GM18907 (cell line): ENCODE results near the gene SLAMF8.

Experiments used
- ATAC-seq: cut with Tn5 transposase; IDR thresholded peaks from one replicate; pipeline ENCODE4 v1.9.1; 2021; ENCODE audit warnings: mild to moderate bottlenecking, moderate library complexity; ENCODE audit not compliant: unreplicated experiment

Gene SLAMF8

GRCh38 chr1:159868766-159869165, 42.1 kb downstream of the SLAMF8 start:
- ATAC-seq, result no peak

GRCh38 chr1:159869173-159869572, 42.5 kb downstream of the SLAMF8 start:
- ATAC-seq, result no peak

- no peak for ATAC-seq
These were observed 42.9 kb downstream of the SLAMF8 start for GRCh38 chr1:159869607-159870006.

DNA sequence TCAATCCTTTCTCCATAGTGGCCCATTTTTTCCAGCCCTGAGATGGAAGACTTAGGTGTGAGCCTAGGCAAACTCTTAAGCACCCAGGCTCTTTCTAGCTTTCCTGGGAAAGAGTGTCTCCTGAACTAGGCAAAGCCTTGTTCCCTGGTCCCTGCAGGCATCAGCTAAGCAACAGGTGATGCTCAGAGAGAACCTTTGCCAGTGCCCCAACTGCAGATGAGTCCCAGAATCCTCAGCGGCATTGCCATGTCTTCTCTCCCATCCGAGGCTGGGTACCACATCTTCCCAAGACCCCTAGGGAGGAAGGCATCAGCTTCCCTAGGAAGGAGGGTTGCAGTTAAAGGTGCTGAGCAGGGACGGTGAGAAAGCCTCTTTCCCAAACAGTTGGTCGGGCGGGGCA, 44.0 kb downstream of the SLAMF8 start:
- ATAC-seq, result no peak

GRCh38 chr1:159872891-159873290, 46.2 kb downstream of the SLAMF8 start:
- ATAC-seq, result no peak

DNA sequence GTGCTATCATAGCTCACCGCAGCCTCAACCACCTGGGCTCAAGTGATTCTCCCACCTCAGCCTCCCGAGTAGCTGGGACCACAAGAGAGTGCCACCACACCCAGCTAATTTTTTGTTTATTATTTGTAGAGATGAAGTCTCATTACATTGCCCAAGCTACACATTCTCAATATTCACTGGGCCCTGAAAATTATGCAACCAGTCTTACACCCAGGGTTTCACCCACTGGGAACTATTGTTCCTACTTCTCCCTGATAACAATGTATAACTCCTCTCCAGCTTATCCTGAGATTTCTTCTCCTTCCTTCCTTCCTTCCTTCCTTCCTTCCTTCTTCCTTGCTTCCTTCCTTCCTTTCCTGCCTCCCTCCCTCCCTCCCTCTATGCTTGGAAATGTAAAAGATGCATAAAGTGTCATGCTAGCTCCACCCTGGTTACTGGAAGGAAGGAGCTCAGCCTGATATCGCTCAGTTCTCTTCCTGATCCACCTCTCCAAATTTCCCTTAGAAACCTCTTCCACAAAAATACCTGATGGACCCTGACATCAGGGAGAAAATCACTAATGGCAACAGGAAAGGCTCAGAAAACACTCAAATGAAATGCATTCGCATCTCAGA, 47.0 kb downstream of the SLAMF8 start:
- ATAC-seq, result no peak

DNA sequence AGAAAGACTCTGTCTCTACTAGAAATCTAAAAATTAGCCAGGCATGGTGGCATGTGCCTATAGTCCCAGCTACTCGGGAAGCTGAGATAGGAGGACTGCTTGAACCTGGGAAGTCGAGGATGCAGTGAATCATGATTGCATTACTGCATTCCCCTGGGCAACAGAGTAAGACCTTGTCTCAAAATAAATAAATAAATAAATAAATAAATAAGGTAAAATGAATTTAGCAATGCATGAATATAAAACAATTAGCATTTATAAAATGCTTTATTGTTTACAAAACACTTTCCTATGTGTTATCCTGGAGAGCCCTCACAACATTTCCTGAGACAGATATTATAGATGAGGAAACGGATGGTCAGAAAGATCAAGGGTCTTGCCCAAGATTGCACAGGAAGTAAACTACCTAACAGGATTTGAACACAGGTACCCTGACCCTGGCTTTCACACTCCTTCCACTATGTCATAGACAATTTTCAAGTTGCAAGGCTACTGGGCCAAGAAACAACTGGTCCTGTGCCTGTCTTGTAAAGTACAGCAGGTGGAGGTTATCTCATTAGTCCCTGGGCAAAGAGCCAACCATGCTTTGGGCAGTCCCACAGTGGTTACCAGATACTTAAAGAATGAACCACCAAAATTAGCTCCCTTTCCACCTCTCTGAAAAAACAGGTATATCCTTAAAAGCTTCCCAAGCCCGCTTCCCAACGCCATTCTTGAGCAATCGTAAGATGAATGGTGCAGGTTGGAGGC, 51.2 kb downstream of the SLAMF8 start:
- no peak for ATAC-seq

GRCh38 chr1:159879136-159879535, 52.5 kb downstream of the SLAMF8 start:
- no peak for ATAC-seq

- ATAC-seq, result no peak
These were observed 53.3 kb downstream of the SLAMF8 start for GRCh38 chr1:159879977-159880376.

DNA sequence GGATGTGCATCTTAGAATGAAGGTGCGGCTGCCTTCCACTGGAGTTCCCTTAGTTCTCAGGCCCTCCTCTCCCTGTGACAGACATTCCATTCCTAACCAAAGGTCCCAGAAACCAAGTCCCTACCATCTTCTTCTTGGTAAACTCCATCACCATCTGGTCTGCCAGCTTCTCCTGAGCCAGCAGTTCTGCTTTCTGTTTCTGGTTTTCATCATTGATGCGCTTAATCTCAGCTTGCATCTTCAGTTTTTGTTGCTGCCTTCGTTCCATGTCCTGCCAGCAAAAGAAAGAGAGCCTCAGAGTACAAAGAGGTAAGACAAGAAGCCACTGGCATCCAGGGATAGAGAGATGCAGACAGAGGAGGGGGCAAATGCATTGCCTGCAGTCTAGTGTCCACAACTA, 53.8 kb downstream of the SLAMF8 start:
- ATAC-seq, result no peak

- no peak for ATAC-seq
These were observed 55.2 kb downstream of the SLAMF8 start for GRCh38 chr1:159881622-159882526.

- ATAC-seq, result no peak
These were observed 55.8 kb downstream of the SLAMF8 start for GRCh38 chr1:159882527-159882862.

- ATAC-seq, result no peak
These were observed 56.5 kb downstream of the SLAMF8 start for GRCh38 chr1:159883134-159883533.

DNA sequence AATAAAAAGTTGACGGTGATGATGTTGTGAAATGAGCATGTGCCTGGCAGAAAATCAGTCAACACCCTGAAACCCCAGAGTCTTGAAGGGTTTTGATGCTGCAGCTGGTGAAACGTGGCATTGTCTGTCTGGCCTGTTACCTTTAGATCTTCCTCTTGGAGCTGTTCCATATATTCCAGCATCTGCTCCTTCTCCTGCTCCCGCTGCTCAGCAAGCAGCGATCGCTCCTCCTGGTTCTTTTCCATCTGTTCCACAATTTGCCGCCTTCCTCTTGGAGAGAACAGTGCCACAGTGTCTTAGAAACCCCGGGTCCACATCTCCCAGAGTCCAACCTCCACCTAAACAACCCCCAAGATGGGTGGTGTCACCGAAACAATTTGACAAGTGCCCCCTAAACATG, 57.6 kb downstream of the SLAMF8 start:
- no peak for ATAC-seq
